HCT116 (cell line): Measurements from ENCODE around the gene GNG13. TPM values are rescaled to one million over a fixed set of nuclear protein-coding genes. Genes with fewer than 3 reads are reported as not detected.

ENCODE experiments used
- ATAC-seq: fragments of 200-7000 bp; cut with Tn5 transposase; 2 replicates; pipeline ENCODE4 v1.9.1; 2020; ENCODE audit warnings: mild to moderate bottlenecking, moderate library complexity
- BruUV-seq: library from RNA; stranded (reverse); fragments of 400-500 nt; replicated peaks from 2 replicates; lab custom pipeline; 2021; lab: Mats Ljungman, UMichigan
- CTCF ChIA-PET: fragments of 300-600 bp; sonication (Branson Sonifier 250); formaldehyde crosslinking; loops from one replicate; lab custom pipeline; 2021; ENCODE audit warnings: antibody characterized with exemption; lab: Charles Lee
- POLR2A ChIA-PET: fragments of 300-600, 350-600 bp; sonication (Branson Sonifier 250); formaldehyde crosslinking; loops from one replicate; lab custom pipeline; 2021; ENCODE audit warnings: antibody characterized with exemption; lab: Charles Lee
- RAD21 ChIA-PET, 2 experiments: fragments of 300-600 bp; sonication (Branson Sonifier 250); formaldehyde crosslinking; loops; one replicate each; lab custom pipeline; 2023; ENCODE audit warnings: low total read pairs in 2 of 2; ENCODE audit not compliant: uncharacterized antibody in 2 of 2, unreplicated experiment in 2 of 2, low non-redundant PET in 1 of 2; lab: Charles Lee
- DNase-seq: peaks from one replicate; pipeline ENCODE4 v3.0.0-alpha.2; 2010; ENCODE audit warnings: low read depth, low spot score
- H2AFZ ChIP-seq: fragments of 200-600 bp; shearing (Covaris generic), sonication (generic); 2 replicates; pipeline ENCODE4 v1.6.1; 2017; ENCODE audit warnings: low read depth, mixed run types, mixed read lengths, antibody characterized with exemption, low read length; ENCODE audit not compliant: poor library complexity, severe bottlenecking
- H3K27ac ChIP-seq: 2 replicates; pipeline ENCODE4 v1.5.1; 2012; ENCODE audit warnings: low read depth, low read length
- H3K27me3 ChIP-seq: fragments of 200-600 bp; sonication (generic); 2 replicates; pipeline ENCODE4 v1.6.1; 2016; ENCODE audit warnings: mixed run types, low read length, mixed read lengths; ENCODE audit not compliant: insufficient read depth
- H3K36me3 ChIP-seq, 2 experiments: fragments of 200-500 bp in 1 of 2; fragments of 200-600 bp in 1 of 2; sonication (Bioruptor generic) in 1 of 2; sonication (generic) in 1 of 2; 2 replicates each; pipeline versions ENCODE4 v1.5.1 to v1.6.1; 2014 to 2016; ENCODE audit warnings: low read length in 2 of 2, inconsistent platforms in 1 of 2, mixed read lengths in 1 of 2, mixed run types in 1 of 2; ENCODE audit not compliant: insufficient read depth in 2 of 2, control insufficient read depth in 1 of 2
- H3K4me1 ChIP-seq, 2 experiments: fragments of 200-600 bp in 1 of 2; sonication (generic) in 1 of 2; 2 replicates each; pipeline versions ENCODE4 v1.5.1 to v1.6.1; 2012 to 2017; ENCODE audit warnings: low read length in 2 of 2, inconsistent platforms in 1 of 2, mild to moderate bottlenecking in 1 of 2, mixed read lengths in 1 of 2, mixed run types in 1 of 2, moderate library complexity in 1 of 2; ENCODE audit not compliant: insufficient read depth in 2 of 2, control insufficient read depth in 1 of 2
- H3K4me2 ChIP-seq: fragments of 200-600 bp; sonication (generic); 2 replicates; pipeline ENCODE4 v1.6.1; 2017; ENCODE audit warnings: mixed run types, low read length, mixed read lengths
- H3K4me3 ChIP-seq, 2 experiments: fragments of 200-600 bp in 1 of 2; sonication (generic) in 1 of 2; replicated peaks in 1 of 2; 2 replicates each; pipeline ENCODE4 v1.5.1; 2011 to 2016; ENCODE audit warnings: low read length in 2 of 2, control low read depth in 1 of 2, low read depth in 1 of 2, mild to moderate bottlenecking in 1 of 2, mixed read lengths in 1 of 2, mixed run types in 1 of 2
- H3K79me2 ChIP-seq: fragments of 200-600 bp; sonication (generic); 2 replicates; pipeline ENCODE4 v1.6.1; 2017; ENCODE audit warnings: mild to moderate bottlenecking, mixed run types, low read length, moderate library complexity, mixed read lengths; ENCODE audit not compliant: insufficient read depth
- H3K9ac ChIP-seq: fragments of 200-600 bp; sonication (generic); 2 replicates; pipeline ENCODE4 v1.6.1; 2016; ENCODE audit warnings: low read length, mixed read lengths
- H3K9me2 ChIP-seq: fragments of 200-600 bp; sonication (generic), shearing (Covaris generic); 2 replicates; pipeline ENCODE4 v1.6.1; 2017; ENCODE audit warnings: mixed run types, mild to moderate bottlenecking, moderate library complexity; ENCODE audit not compliant: insufficient read depth
- H3K9me3 ChIP-seq, 2 experiments: fragments of 200-500 bp in 1 of 2; fragments of 200-600 bp in 1 of 2; sonication (Bioruptor generic) in 1 of 2; sonication (generic) in 1 of 2; 2 replicates each; pipeline ENCODE4 v1.6.1; 2014 to 2017; ENCODE audit warnings: low read length in 2 of 2, mixed read lengths in 2 of 2, inconsistent platforms in 1 of 2, low read depth in 1 of 2, mild to moderate bottlenecking in 1 of 2, mixed run types in 1 of 2, moderate library complexity in 1 of 2; ENCODE audit not compliant: control insufficient read depth in 1 of 2, insufficient read depth in 1 of 2
- H4K20me1 ChIP-seq: fragments of 200-600 bp; sonication (generic), shearing (Covaris generic); 2 replicates; pipeline ENCODE4 v1.6.1; 2017; ENCODE audit warnings: mixed run types, mild to moderate bottlenecking, moderate library complexity; ENCODE audit not compliant: insufficient read depth
- ATF3 ChIP-seq: IDR thresholded peaks from 2 replicates; pipeline ENCODE4 v1.6.1; 2012
- CBX3 ChIP-seq: IDR thresholded peaks from 2 replicates; pipeline ENCODE4 v1.6.1; 2012; ENCODE audit warnings: low read depth
- EGR1 ChIP-seq: IDR thresholded peaks from 2 replicates; pipeline ENCODE4 v1.6.1; 2012; ENCODE audit warnings: low read depth
- ELF1 ChIP-seq: IDR thresholded peaks from 2 replicates; pipeline ENCODE4 v1.6.1; 2012; ENCODE audit warnings: low read depth, borderline replicate concordance
- EZH2 ChIP-seq: fragments of 200-600 bp; sonication (generic); IDR thresholded peaks from 2 replicates; pipeline ENCODE4 v1.6.1; 2017; ENCODE audit warnings: antibody characterized with exemption, mixed run types
- FOSL1 ChIP-seq: IDR thresholded peaks from 2 replicates; pipeline ENCODE4 v1.6.1; 2012; ENCODE audit warnings: low read depth
- MAX ChIP-seq: IDR thresholded peaks from 2 replicates; pipeline ENCODE4 v1.6.1; 2012
- POLR2A ChIP-seq: IDR thresholded peaks from 2 replicates; pipeline ENCODE4 v1.7.0; 2011; ENCODE audit warnings: borderline replicate concordance; ENCODE audit not compliant: insufficient read depth, insufficient read length; ENCODE audit errors: extremely low read depth
- POLR2AphosphoS5 ChIP-seq: IDR thresholded peaks from 2 replicates; pipeline ENCODE4 v1.6.1; 2011; ENCODE audit warnings: mild to moderate bottlenecking, low read depth, low read length, moderate library complexity
- RAD21 ChIP-seq: IDR thresholded peaks from 2 replicates; pipeline ENCODE4 v1.6.1; 2012; ENCODE audit warnings: low read depth, mild to moderate bottlenecking
- SIN3A ChIP-seq: IDR thresholded peaks from 2 replicates; pipeline ENCODE4 v1.6.1; 2012; ENCODE audit warnings: low read depth
- SRF ChIP-seq: IDR thresholded peaks from 2 replicates; pipeline ENCODE4 v1.6.1; 2012; ENCODE audit warnings: low read depth
- YY1 ChIP-seq: IDR thresholded peaks from 2 replicates; pipeline ENCODE4 v1.6.1; 2011; ENCODE audit warnings: low read length, low read depth, moderate library complexity, mild to moderate bottlenecking; ENCODE audit not compliant: insufficient replicate concordance; ENCODE audit errors: extremely low read depth
- ZBTB33 ChIP-seq: IDR thresholded peaks from 2 replicates; pipeline ENCODE4 v1.6.1; 2011; ENCODE audit warnings: mild to moderate bottlenecking, low read length, moderate library complexity; ENCODE audit not compliant: insufficient replicate concordance; ENCODE audit errors: extremely low read depth
- ZFX ChIP-seq: fragments of 450-650 bp; IDR thresholded peaks from 2 replicates; pipeline ENCODE4 v1.6.1; 2017
- ZNF274 ChIP-seq: fragments of 200-500 bp; sonication (Bioruptor generic); IDR thresholded peaks from 2 replicates; pipeline ENCODE4 v1.6.1; 2014; ENCODE audit warnings: mild to moderate bottlenecking, low read depth, low read length, inconsistent platforms
- intact Hi-C: fragments of 100-400 bp; cut with micrococcal nuclease; formaldehyde crosslinking; loops from 2 replicates; pipeline ENCODE4 v1.10.0; 2022
- total RNA-seq: library from RNA; stranded (reverse); gene quantifications from one replicate; pipeline ENCODE4 v1.2.1, GENCODE V29; 2021; ENCODE audit not compliant: unreplicated experiment
- TF ChIP-seq, protein P1 (sequence below), 3 experiments: fragments of 200-600 bp in 1 of 3; sonication (generic) in 1 of 3; IDR thresholded peaks in 2 of 3; conservative IDR thresholded peaks in 1 of 3; 2 replicates each; pipeline ENCODE4 v1.5.1; 2012 to 2017; ENCODE audit warnings: low read depth in 2 of 3, low read length in 2 of 3, antibody characterized with exemption in 1 of 3, borderline replicate concordance in 1 of 3, control low read depth in 1 of 3, mild to moderate bottlenecking in 1 of 3, mixed read lengths in 1 of 3, mixed run types in 1 of 3, moderate library complexity in 1 of 3; ENCODE audit not compliant: insufficient read depth in 1 of 3
- TF ChIP-seq, protein P2 (sequence below): IDR thresholded peaks from 2 replicates; pipeline ENCODE4 v1.6.1; 2012; ENCODE audit warnings: low read depth

The GNG13 gene
- total RNA-seq, 1 experiment from 2014 or later: not detected

DNA sequence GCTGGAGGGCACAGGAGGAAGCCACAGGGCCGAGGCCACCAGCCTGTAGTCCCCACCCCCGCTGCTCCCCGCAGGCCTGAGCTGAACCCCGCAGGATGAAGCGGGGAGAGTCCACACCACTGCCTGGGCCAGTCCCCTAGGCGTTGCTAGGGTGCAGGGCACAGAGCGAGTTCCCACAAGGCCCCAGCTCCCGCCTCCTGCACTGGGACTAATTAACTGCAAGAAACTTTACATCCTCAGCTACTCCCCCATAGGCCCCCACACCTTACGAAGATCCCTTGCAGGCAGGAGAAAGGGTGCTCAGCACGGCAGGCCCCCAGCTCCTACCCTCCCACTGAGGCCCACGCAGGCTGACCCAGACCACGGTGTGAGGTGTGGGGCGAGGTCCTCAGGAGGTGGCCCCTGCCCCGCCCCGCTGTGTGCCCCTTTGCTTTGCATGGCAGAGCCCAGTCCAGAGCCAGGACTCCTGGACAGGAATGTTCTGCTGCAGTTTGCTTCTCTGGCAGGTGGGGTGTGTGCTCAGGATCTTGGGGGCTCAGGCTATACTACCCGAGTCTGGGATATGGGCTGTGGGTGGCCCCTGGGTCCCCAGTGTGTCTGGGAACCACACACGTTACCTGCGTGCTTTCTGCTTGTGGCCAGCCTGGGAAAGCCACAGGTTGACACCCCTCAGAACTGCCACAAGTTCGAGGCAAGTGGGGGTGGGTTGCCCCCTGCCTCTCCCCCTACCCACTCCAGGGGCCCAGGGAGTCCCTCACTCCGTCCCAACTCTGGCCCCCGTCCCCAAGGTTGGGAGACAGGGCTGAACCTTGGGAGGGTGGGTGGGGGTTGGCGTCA, 1.2 kb downstream of the GNG13 start:
- no peak for DNase-seq
- POLR2A ChIA-PET: no interaction called here
- H3K79me2 ChIP-seq: no peaks in the 10 kb centered on the region
- TF ChIP-seq, protein P1, sequence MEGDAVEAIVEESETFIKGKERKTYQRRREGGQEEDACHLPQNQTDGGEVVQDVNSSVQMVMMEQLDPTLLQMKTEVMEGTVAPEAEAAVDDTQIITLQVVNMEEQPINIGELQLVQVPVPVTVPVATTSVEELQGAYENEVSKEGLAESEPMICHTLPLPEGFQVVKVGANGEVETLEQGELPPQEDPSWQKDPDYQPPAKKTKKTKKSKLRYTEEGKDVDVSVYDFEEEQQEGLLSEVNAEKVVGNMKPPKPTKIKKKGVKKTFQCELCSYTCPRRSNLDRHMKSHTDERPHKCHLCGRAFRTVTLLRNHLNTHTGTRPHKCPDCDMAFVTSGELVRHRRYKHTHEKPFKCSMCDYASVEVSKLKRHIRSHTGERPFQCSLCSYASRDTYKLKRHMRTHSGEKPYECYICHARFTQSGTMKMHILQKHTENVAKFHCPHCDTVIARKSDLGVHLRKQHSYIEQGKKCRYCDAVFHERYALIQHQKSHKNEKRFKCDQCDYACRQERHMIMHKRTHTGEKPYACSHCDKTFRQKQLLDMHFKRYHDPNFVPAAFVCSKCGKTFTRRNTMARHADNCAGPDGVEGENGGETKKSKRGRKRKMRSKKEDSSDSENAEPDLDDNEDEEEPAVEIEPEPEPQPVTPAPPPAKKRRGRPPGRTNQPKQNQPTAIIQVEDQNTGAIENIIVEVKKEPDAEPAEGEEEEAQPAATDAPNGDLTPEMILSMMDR (IDR thresholded peaks at IDR 0.05 in 2 of 3, conservative IDR thresholded peaks at IDR 0.05 in 1 of 3; ENCODE audit: borderline replicate concordance in 1 of 3, insufficient read depth in 1 of 3, low read depth in 2 of 3, low read length in 2 of 3): no peak
- TF ChIP-seq ZBTB33 (no peak), SRF (no peak), CBX3 (no peak), ATF3 (no peak), YY1 (no peak), ZFX (no peak), EZH2 (no peak), EGR1 (no peak), FOSL1 (no peak), ZNF274 (no peak), MAX (no peak), SIN3A (no peak), ELF1 (no peak), RAD21 (no peak), POLR2A (no peak), POLR2AphosphoS5 (no peak)
- TF ChIP-seq, protein P2, sequence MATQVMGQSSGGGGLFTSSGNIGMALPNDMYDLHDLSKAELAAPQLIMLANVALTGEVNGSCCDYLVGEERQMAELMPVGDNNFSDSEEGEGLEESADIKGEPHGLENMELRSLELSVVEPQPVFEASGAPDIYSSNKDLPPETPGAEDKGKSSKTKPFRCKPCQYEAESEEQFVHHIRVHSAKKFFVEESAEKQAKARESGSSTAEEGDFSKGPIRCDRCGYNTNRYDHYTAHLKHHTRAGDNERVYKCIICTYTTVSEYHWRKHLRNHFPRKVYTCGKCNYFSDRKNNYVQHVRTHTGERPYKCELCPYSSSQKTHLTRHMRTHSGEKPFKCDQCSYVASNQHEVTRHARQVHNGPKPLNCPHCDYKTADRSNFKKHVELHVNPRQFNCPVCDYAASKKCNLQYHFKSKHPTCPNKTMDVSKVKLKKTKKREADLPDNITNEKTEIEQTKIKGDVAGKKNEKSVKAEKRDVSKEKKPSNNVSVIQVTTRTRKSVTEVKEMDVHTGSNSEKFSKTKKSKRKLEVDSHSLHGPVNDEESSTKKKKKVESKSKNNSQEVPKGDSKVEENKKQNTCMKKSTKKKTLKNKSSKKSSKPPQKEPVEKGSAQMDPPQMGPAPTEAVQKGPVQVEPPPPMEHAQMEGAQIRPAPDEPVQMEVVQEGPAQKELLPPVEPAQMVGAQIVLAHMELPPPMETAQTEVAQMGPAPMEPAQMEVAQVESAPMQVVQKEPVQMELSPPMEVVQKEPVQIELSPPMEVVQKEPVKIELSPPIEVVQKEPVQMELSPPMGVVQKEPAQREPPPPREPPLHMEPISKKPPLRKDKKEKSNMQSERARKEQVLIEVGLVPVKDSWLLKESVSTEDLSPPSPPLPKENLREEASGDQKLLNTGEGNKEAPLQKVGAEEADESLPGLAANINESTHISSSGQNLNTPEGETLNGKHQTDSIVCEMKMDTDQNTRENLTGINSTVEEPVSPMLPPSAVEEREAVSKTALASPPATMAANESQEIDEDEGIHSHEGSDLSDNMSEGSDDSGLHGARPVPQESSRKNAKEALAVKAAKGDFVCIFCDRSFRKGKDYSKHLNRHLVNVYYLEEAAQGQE: no peak
- TF ChIP-seq, all 23 proteins: peak for 0
- Histone ChIP-seq H3K9me3 (no peaks in the 10 kb centered on the region), H3K9ac (no peak overlapping the region), H4K20me1 (no peaks in the 10 kb centered on the region), H2AFZ (no peak overlapping the region), H3K4me3 (no peak overlapping the region), H3K36me3 (no peaks in the 10 kb centered on the region), H3K27ac (no peak overlapping the region), H3K9me2 (no peaks in the 10 kb centered on the region), H3K27me3 (no peaks in the 10 kb centered on the region), H3K4me2 (no peak overlapping the region), H3K4me1 (peaks cover 17 to 47% of the 10 kb centered on the region in 2 experiments)
- ATAC-seq: no peak
- intact Hi-C loops: no loop called here
- ChIA-PET RAD21 (no interaction called here), CTCF (interaction anchor here (0.6 kb wide), 1 partner anchor 12 kb away, joined by 3 read pairs; no protein-coding TSS in a partner anchor)
- BruUV-seq: no TSS peak
